LNCAP (cell line): ENCODE data around the gene RELA.

Experiments used
- CTCF ChIP-seq: fragments of 450-650 bp; IDR thresholded peaks from 2 replicates; pipeline ENCODE4 v1.5.1; 2017; ENCODE audit warnings: mild to moderate bottlenecking

Gene RELA

GRCh38 chr11:65607614-65608426, 54.9 kb downstream of the RELA start:
- TF ChIP-seq CTCF = no peak

GRCh38 chr11:65606876-65607613, 55.7 kb downstream of the RELA start:
- no peak for TF ChIP-seq CTCF

DNA sequence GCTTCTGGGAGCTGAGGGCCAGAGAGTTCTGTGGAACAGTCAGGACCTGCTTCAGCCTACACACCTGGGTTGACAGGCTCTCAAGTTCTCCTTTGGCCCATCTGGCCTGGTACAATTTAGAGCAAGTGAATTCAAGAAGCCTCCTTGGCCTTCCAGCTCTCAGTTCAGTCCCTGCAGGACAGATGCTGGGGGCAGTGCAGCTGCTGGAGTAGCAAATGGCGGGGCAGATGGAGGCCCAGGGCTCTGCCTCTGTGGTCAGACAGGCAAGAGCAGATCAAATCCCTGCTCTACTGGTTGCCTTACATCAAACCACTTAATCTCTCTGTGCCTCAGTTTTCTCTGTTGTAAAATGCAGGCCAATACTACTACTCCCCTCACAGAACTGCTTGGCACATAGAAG, 58.5 kb downstream of the RELA start:
- no peak for TF ChIP-seq CTCF
